ACHN (cell line): ENCODE data around the gene WDR90.

ENCODE experiments used
- DNase-seq: peaks from one replicate; pipeline ENCODE4 v3.0.0-alpha.2; 2015
- in situ Hi-C: cut with HindIII; loops from 2 replicates; pipeline ENCODE4 v1.10.0; 2017; ENCODE audit warnings: low sequenced_read_pairs, low pct_ligation_motif_present, low pct_unique_long_range_greater_than_20kb

WDR90 gene

GRCh38 chr16:648781-649589, at the start of gene WDR90:
WDR90 (plus strand) TSS chr16:649365; CDS start chr16:649417, 52 bp downstream.
- in situ Hi-C loops = no loop called here
- peak; percentile 95 for DNase-seq

GRCh38 chr16:600781-601180, 48.4 kb upstream of the WDR90 start:
- DNase-seq = no peak
- in situ Hi-C loops = no loop called here

GRCh38 chr16:603933-604332, 45.2 kb upstream of the WDR90 start:
- in situ Hi-C loops = no loop called here
- no peak for DNase-seq

GRCh38 chr16:606656-607307, 42.4 kb upstream of the WDR90 start:
- in situ Hi-C loops = no loop called here
- DNase-seq = no peak

DNA sequence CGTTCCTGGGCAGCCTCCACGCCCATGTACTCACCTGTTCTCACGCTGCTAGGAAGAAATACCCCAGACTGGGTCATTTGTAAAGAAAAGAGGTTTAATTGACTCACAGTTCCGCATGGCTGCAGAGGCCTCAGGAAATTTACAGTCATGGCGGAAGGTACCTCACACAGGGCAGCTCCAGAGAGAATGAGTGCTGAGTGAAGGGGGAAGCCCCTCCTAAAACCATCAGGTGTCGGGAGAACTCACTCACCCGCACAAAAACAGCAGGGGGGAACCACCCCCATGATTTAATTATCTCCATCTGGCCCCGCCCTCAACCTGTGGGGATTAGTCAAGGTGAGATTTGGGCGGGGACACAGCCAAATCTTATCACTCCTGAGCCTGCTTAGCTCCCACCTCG, 41.1 kb upstream of the WDR90 start:
- in situ Hi-C loops = no loop called here
- no peak for DNase-seq

- in situ Hi-C loops = no loop called here
- no peak for DNase-seq
These were observed 39.8 kb upstream of the WDR90 start for GRCh38 chr16:609316-609715.

- in situ Hi-C loops = no loop called here
These were observed 39.2 kb upstream of the WDR90 start for GRCh38 chr16:609984-610383.

DNA sequence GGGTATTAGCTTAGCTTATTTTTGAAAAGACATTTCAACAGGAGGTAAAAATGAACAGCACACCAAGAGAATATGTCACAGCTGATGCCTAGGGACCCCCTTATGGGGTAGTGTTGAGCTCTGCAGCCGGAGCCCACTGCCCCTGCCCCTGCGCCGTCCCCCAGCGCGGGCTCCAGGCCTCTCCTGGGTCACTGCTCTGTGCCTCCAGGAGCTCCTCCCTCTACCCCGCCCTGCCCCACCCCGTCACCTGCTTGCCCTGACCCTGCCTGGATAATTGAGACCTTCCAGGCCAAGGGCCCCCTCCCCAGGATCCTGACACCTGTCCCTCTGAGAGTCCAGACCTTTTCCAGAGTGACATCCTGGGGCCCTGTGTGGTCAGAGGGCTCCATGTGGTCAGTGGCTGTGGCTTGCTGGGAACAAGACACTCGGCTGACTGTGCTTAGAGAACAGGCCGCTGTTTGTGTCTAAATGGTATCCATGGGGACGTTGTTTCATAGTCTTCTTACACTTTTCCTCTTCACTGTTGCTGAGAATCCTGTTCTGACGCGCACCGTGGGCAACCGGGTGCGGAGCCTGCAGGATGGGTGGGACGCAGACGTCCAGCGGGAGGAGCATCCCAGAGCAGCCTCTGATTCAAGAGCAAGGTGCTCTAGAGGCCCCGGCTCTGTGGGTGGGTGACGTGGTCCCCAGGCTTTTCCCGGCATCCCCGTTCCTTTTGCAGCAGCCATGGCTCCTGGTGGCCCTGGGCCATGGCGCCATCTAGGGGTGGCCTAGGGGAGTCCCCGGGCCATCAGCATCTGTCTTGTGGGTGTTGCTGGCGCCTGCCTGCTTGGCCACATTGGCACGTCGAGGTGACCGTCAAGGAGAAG, 38.4 kb upstream of the WDR90 start:
- no peak for DNase-seq
- in situ Hi-C loops = no loop called here

More at GRCh38 chr16:609984-610383, 39.2 kb upstream of the WDR90 start:
- no peak for DNase-seq

- in situ Hi-C loops = no loop called here
- DNase-seq = no peak
These were observed 34.0 kb upstream of the WDR90 start for GRCh38 chr16:615122-615521.

DNA sequence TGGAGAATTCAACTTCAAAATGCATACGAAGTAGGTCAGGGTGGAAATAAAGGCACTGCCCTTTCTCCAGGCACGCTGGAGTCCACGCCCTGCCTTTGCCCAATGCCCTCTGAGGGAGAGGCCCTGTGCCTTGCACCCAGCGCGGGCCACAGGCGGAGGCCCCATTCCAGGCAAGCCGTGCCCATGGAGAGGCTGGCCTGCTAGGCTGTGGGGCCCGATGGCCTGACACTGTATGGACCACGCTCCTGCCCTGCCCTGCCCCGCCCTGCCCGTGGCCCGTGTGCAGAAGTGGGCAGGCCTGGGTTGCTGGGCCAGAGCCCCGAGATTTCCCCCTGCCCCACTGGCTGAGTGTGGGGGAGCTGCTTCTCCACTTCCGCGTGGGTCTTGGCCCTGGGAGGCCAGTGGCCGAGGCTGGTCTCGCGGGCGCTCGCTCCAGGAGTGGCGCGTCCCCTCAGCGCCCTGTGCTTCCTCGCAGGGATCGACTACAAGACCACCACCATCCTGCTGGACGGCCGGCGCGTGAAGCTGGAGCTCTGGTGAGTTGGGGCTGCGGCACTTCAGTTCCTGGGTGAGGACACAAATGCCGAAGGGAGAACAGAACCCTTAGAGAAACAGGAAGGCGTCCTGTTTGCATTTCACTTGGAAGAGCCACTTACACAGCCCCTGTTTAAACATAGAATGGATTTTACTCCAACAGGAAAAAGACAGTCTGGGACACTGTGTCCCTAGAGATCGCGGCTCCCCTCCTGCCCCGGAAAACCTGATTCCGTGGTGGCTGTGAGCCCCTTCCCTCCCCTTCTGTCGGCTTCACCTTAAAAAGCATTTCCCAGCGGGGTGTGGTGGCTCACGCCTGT, 32.2 kb upstream of the WDR90 start:
- in situ Hi-C loops = no loop called here
- DNase-seq = no peak

- in situ Hi-C loops = no loop called here
These were observed 31.3 kb upstream of the WDR90 start for GRCh38 chr16:617855-618254.

DNA sequence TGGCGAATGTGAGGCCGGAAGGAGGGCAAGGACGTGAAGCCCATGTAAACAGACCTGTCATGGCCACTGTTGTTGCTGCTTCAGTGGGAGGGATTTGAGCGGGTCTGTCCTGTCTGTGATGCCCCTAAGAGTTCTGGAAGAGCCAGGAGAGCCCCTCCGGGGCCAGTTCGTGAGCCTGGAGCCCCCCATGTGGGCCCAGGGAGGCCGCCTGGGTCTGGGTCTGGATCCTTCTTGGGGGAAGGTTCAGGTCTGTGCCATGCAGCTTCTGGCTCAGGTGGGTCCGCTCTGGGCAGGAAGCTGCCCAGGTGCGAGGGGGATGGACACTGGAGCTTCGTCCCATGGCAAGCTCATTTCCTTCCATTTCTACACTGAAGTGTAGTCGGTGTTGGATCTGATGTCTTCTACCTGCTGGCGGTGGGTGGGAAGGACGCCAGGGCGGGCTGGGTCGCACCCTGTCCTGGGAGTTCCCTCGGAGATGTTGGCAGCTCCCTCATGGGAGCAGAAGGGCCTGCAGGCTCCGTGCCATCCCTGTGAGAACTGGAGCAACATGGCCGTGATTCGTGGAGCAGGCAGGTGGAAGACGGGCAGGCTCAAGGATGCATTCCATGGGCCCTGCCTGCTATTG, 29.6 kb upstream of the WDR90 start:
- DNase-seq = no peak
- in situ Hi-C loops = no loop called here

More at GRCh38 chr16:617855-618254, 31.3 kb upstream of the WDR90 start:
- DNase-seq = no peak

DNA sequence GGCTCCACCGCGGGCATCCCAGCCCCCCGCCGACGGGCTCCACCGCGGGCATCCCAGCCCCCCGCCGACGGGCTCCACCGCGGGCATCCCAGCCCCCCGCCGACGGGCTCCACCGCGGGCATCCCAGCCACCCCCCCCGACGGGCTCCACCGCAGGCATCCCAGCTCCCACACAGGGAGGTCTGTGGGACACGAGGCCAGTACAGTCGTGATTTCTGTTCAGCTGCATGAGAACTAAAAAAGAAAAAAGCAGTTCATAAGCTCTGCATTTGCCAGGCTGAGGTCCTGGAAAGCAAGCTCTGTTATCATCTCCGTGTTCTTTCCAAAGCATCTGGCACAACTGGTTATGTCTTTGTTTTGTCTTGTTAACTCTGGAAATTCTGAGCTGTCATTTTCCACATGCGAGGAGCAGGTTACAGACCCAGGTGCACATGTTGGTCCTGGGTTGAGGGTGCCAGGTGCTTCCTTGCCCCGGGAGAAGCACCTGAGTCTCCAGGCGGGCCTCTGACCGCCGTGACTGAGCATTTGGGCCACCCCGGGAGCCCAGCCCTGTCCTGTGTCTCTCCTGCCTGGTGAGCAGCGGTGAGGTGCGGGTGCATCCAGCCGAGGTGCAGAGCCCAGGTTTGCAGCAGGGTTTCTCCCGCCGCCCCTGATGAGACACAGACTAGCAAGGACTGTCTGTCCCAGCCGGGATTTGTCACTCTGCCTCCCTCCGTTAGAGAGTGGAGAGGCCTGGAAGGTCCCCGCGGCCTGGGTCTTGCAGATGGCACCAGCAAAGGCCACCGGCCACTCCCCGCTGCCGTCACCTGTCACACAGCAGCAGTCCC, 28.3 kb upstream of the WDR90 start:
- DNase-seq = no peak
- in situ Hi-C loops = no loop called here

GRCh38 chr16:621526-622105, 27.5 kb upstream of the WDR90 start:
- DNase-seq = no peak
- in situ Hi-C loops = no loop called here

GRCh38 chr16:622920-623280, 26.3 kb upstream of the WDR90 start:
- in situ Hi-C loops = no loop called here
- DNase-seq = no peak

- in situ Hi-C loops = no loop called here
- DNase-seq = no peak
These were observed 24.6 kb upstream of the WDR90 start for GRCh38 chr16:624526-625070.
